ENCODE data around the gene ASCC1. TPM values are rescaled to one million over a fixed set of nuclear protein-coding genes. Genes with fewer than 3 reads are reported as not detected.

The ASCC1 gene
- total and polyA plus RNA-seq, 2 of the 13 experiments (the other 11 are each of a cell fraction or from before 2014, with no cell fraction given) = 21.6 to 30.1 TPM

- FAIRE-seq (no peak), DNase-seq (ENCODE audit: low spot score) (no peak), ATAC-seq (no peak)
- no TSS peak for BruUV-seq (replicated peaks)
- Histone ChIP-seq H4K20me1 (ENCODE audit: insufficient read depth, low read length) (no peaks in the 10 kb centered on the region), H3K4me2 (ENCODE audit: low read depth, low read length) (no peak overlapping the region), H3K27ac (ENCODE audit: extremely low read length, insufficient read depth, low read length) (no peak overlapping the region), H2AFZ (ENCODE audit: low read length) (no peak overlapping the region), H3K4me1 (ENCODE audit: insufficient read depth, low read length) (peaks cover 71% of the 10 kb centered on the region), H3K27me3 (ENCODE audit: control insufficient read depth in 1 of 2, insufficient read depth in 2 of 2, low read length in 2 of 2) (no peaks in the 10 kb centered on the region), H3K36me3 (replicated peaks in 1 of 2; ENCODE audit: control insufficient read depth in 1 of 2, insufficient read depth in 2 of 2, low read length in 2 of 2) (no peaks in the 10 kb centered on the region), H3K9ac (ENCODE audit: insufficient read depth, low read depth, low read length) (no peak overlapping the region), H3K79me2 (ENCODE audit: insufficient read depth, low read length) (no peaks in the 10 kb centered on the region), H3K4me3 (replicated peaks in 1 of 3; ENCODE audit: insufficient read depth in 1 of 3, low read depth in 2 of 3, low read length in 3 of 3) (no peak overlapping the region), H3K9me3 (ENCODE audit: low read length) (peaks cover 5% of the 10 kb centered on the region; the same call in 1 of the 2 replicates)
- CTCF ChIA-PET (ENCODE audit: low intra/inter-chr PET ratio, low total read pairs) = no interaction called here
- WGBS (ENCODE audit: low lambda C conversion rate) = 14% methylated on average over 3 of the region's 3 CpGs
- in situ Hi-C loops (cut with HindIII; ENCODE audit: extremely low pct_ligation_motif_present, low pct_unique_long_range_greater_than_20kb) (no loop called here), intact Hi-C loops (cut with micrococcal nuclease; ENCODE audit: unreplicated experiment) (no loop called here)
- POLR2A ChIA-PET = interaction anchor here (3.9 kb wide), 1 partner anchor 95 kb away, joined by 30 read pairs; no protein-coding TSS in a partner anchor
- no peak for TF ChIP-seq ZFP41 (CRISPR knock-in tag; IDR thresholded peaks at IDR 0.05; ENCODE audit: borderline replicate concordance)
- TF ChIP-seq ZBTB34 (CRISPR knock-in tag; IDR thresholded peaks at IDR 0.05) = no peak
- no peak for TF ChIP-seq ZNF18 (CRISPR knock-in tag; IDR thresholded peaks at IDR 0.05; ENCODE audit: insufficient replicate concordance)
- no peak for TF ChIP-seq ZNF230 (CRISPR knock-in tag; IDR thresholded peaks at IDR 0.05)
- TF ChIP-seq ZNF224 (CRISPR knock-in tag; IDR thresholded peaks at IDR 0.05) = no peak
- TF ChIP-seq GMEB2 (CRISPR knock-in tag; IDR thresholded peaks at IDR 0.05; ENCODE audit: low read depth) = no peak
- no peak for TF ChIP-seq SAP130 (CRISPR knock-in tag; IDR thresholded peaks at IDR 0.05; ENCODE audit: low read depth)
- no peak for TF ChIP-seq POGK (CRISPR knock-in tag; conservative IDR thresholded peaks at IDR 0.05)
- TF ChIP-seq SMARCC2 (IDR thresholded peaks at IDR 0.05) = no peak
- TF ChIP-seq ATF6 (CRISPR knock-in tag; conservative IDR thresholded peaks at IDR 0.05) = no peak
- TF ChIP-seq U2AF1 (optimal IDR thresholded peaks at IDR 0.05; ENCODE audit: low read depth, low read length) = no peak
- no peak for TF ChIP-seq ZNF703 (CRISPR knock-in tag; IDR thresholded peaks at IDR 0.05; ENCODE audit: borderline replicate concordance)
- no peak for TF ChIP-seq ZNF121 (CRISPR knock-in tag; IDR thresholded peaks at IDR 0.05)
- no peak for TF ChIP-seq AGO2 (optimal IDR thresholded peaks at IDR 0.05; ENCODE audit: low read depth, low read length)
- TF ChIP-seq DDIT3 (CRISPR knock-in tag; IDR thresholded peaks at IDR 0.05) = no peak
- no peak for TF ChIP-seq WIZ (CRISPR knock-in tag; IDR thresholded peaks at IDR 0.05)
- no peak for TF ChIP-seq TOPORS (CRISPR knock-in tag; IDR thresholded peaks at IDR 0.05)
These were observed 165.2 kb downstream of the ASCC1 start for GRCh38 chr10:72050873-72051272.

Measured in HepG2 (cell line).